Measurements from ENCODE around the gene URAD. TPM values are rescaled to one million over a fixed set of nuclear protein-coding genes. Genes with fewer than 3 reads are reported as not detected.

URAD gene
- total RNA-seq, 1 experiment from 2014 or later: not detected

GRCh38 chr13:27933580-27934328 lies 54.7 kb downstream of the URAD start:
- no peak for DNase-seq (ENCODE audit: low read depth in 1 of 2, low spot score in 2 of 2)

GRCh38 chr13:27933118-27933517 lies 55.4 kb downstream of the URAD start:
- Histone ChIP-seq H3K27me3 (replicated peaks) (peaks cover 35% of the 10 kb centered on the region), H3K4me3 (no peak overlapping the region), H3K4me1 (replicated peaks) (no peaks in the 10 kb centered on the region), H3K36me3 (no peaks in the 10 kb centered on the region), H3K9me3 (replicated peaks) (no peaks in the 10 kb centered on the region), H3K27ac (no peak overlapping the region)
- no peak for DNase-seq (ENCODE audit: low read depth in 1 of 2, low spot score in 2 of 2)

More at GRCh38 chr13:27933580-27934328, 54.7 kb downstream of the URAD start:
- H3K4me3 ChIP-seq: no peak overlapping the region
- no peaks in the 10 kb centered on the region for H3K9me3 ChIP-seq (replicated peaks)
- no peak overlapping the region for H3K27ac ChIP-seq
- H3K36me3 ChIP-seq: no peaks in the 10 kb centered on the region
- H3K4me1 ChIP-seq (replicated peaks): no peaks in the 10 kb centered on the region
- H3K27me3 ChIP-seq (replicated peaks): peaks cover 29% of the 10 kb centered on the region

- DNase-seq (ENCODE audit: low read depth in 1 of 2, low spot score in 2 of 2): no peak
- H3K27me3 ChIP-seq (replicated peaks): peaks cover 61% of the 10 kb centered on the region
- no peaks in the 10 kb centered on the region for H3K36me3 ChIP-seq
- H3K4me3 ChIP-seq: no peak overlapping the region
- no peaks in the 10 kb centered on the region for H3K9me3 ChIP-seq (replicated peaks)
- no peaks in the 10 kb centered on the region for H3K4me1 ChIP-seq (replicated peaks)
- no peak overlapping the region for H3K27ac ChIP-seq
These were observed 58.6 kb downstream of the URAD start for GRCh38 chr13:27929868-27930267.

- no peaks in the 10 kb centered on the region for H3K9me3 ChIP-seq (replicated peaks)
- no peak overlapping the region for H3K27ac ChIP-seq
- DNase-seq (ENCODE audit: low read depth in 1 of 2, low spot score in 2 of 2): no peak
- no peaks in the 10 kb centered on the region for H3K36me3 ChIP-seq
- H3K4me1 ChIP-seq (replicated peaks): no peaks in the 10 kb centered on the region
- no peak overlapping the region for H3K4me3 ChIP-seq
- peaks cover 67% of the 10 kb centered on the region for H3K27me3 ChIP-seq (replicated peaks)
These were observed 59.4 kb downstream of the URAD start for GRCh38 chr13:27928805-27929753.

- H3K4me3 ChIP-seq: no peak overlapping the region
- H3K27ac ChIP-seq: no peak overlapping the region
- peaks cover 74% of the 10 kb centered on the region for H3K27me3 ChIP-seq (replicated peaks)
- H3K36me3 ChIP-seq: no peaks in the 10 kb centered on the region
- no peaks in the 10 kb centered on the region for H3K4me1 ChIP-seq (replicated peaks)
- DNase-seq (ENCODE audit: low read depth in 1 of 2, low spot score in 2 of 2): no peak
- no peaks in the 10 kb centered on the region for H3K9me3 ChIP-seq (replicated peaks)
These were observed 60.1 kb downstream of the URAD start for GRCh38 chr13:27928353-27928804.

Other genes with a start within 250 kb of the URAD start
- gene GSX1, start 196.2 kb downstream of the URAD start, total RNA-seq (2014; rRNA removed; shearing (Covaris generic)): not detected in 2 replicates
- not detected in 2 replicates for gene PDX1, start 68.7 kb downstream of the URAD start, total RNA-seq (2014; rRNA removed; shearing (Covaris generic))
- gene CDX2, start 19.4 kb downstream of the URAD start, total RNA-seq (2014; rRNA removed; shearing (Covaris generic)): not detected in 2 replicates
- gene FLT3, start 111.9 kb upstream of the URAD start, total RNA-seq (2014; rRNA removed; shearing (Covaris generic)): not detected in 2 replicates
- 7.3 and 8.1 TPM in 2 replicates for gene PAN3, start 149.9 kb upstream of the URAD start, total RNA-seq (2014; rRNA removed; shearing (Covaris generic))